ENCODE data around the gene IQSEC3.

DNA sequence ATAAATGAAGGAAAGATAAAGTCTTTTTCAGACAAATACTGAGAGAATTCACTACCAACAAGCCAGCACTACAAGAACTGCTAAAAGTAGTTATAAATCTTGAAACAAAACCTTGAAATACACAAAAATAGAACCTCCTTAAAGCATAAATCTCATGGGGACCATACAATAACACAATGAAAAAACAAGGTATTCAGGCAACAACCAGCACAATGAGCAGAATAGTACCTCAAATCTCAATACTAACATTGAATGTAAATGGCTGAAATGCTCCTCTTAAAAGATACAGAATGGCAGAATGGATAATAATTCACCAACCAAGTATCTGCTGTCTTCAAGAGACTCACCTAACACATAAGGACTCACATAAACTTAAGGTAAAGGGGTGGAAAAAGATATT, 7.7 kb upstream of the IQSEC3 start:
- TF ChIP-seq, protein P1, sequence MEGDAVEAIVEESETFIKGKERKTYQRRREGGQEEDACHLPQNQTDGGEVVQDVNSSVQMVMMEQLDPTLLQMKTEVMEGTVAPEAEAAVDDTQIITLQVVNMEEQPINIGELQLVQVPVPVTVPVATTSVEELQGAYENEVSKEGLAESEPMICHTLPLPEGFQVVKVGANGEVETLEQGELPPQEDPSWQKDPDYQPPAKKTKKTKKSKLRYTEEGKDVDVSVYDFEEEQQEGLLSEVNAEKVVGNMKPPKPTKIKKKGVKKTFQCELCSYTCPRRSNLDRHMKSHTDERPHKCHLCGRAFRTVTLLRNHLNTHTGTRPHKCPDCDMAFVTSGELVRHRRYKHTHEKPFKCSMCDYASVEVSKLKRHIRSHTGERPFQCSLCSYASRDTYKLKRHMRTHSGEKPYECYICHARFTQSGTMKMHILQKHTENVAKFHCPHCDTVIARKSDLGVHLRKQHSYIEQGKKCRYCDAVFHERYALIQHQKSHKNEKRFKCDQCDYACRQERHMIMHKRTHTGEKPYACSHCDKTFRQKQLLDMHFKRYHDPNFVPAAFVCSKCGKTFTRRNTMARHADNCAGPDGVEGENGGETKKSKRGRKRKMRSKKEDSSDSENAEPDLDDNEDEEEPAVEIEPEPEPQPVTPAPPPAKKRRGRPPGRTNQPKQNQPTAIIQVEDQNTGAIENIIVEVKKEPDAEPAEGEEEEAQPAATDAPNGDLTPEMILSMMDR (conservative IDR thresholded peaks at IDR 0.05; ENCODE audit: low read length), result no peak
- TF ChIP-seq EZH2phosphoT487 (IDR thresholded peaks at IDR 0.05; ENCODE audit: borderline replicate concordance, low read depth, low read length), result no peak

Data from OCI-LY7 (cell line).